Suppressor macrophage treated with lipopolysaccharide for 4 hours (primary cell): ENCODE results near the gene GIMAP6.
A peak's percentile ranks its signal among the peaks of the same experiment; 100 is the strongest.
"Not testable (repeated sequence)": the region's sequence is repeated elsewhere in the genome, so short reads cannot be mapped to it uniquely, and the experiment has no call there.

Experiments used
- DNase-seq: peaks from one replicate; pipeline ENCODE4 v3.0.0-alpha.2; 2020

The GIMAP6 gene

DNA sequence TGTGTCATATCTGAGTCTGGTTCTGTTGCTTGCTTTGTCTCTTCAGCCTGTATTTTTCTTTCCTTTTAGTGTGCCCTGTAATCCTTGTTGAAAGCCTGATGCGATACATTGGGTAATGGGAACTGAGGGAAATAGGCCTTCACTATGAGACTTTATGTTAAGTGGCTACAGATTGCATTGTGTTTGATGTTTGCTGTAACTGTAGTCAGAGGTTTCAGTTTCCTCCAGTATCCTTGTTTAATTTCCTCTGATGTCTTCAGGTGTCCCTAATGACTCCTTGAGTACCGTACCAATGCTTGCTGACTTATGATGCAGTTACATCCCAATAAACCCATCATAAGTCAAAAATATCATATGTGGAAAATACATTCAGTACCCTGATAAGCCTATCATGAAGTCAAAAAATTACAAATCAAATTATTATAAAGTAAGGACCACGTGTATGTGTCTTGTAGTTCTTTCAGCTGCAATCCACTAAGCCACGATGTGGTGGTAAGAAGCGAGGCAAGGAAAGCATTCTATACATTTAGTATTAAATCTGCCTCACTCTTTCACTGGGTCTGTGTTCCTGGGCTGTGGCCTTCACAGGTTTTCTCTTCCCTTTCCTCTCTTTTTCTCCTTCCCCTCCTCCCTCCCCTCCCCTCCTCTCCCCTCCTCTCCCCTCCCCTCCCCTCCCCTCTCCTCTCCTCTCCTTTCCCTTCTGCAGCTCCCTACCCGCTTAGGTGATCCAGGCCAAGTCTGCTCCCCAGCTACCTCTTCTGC, 13.3 kb upstream of the GIMAP6 start:
- DNase-seq: no peak

GRCh38 chr7:150642926-150643325, 10.7 kb upstream of the GIMAP6 start:
- no peak for DNase-seq

DNA sequence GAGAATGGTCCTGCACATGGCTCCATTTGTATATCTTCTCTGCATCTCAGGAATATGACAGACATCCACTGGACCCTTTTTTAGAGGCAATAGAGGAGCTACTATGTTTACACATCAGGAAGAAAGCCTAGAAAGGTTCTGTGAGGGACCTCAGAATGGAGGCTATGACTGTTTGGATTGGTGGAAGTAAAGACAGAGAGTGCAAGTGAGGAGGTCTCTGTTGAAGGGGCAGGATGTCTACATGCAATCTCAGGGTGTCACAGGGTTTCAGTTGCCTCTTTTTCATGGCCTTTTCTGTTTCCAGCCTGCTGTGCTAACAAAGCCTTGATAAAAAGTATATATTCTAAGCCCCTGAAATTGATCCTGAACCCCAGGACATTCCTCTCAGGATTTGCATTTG, 9.7 kb upstream of the GIMAP6 start:
- no peak for DNase-seq

DNA sequence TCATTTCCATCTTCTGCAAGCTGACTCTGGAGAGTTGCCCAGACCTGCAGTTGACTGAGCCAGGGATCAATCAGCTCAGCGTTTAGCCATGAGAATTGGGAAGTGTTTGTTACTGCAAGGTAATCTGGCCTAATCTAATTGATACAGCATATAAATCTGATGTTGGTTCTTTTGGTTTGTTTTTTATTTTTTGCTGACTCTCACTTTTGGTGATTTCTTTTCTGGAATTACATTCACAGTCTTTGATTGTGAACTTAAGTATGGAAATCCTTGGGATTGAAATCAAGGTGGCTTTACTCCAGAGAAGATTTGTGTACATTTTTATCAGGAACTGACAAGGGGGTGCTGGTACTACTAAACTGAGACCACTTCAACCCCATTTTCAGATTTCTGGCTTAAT, 1.7 kb upstream of the GIMAP6 start:
- DNase-seq: no peak

- DNase-seq: no peak
These were observed 930 bp downstream of the GIMAP6 start for GRCh38 chr7:150631084-150631826.

- DNase-seq: no peak
These were observed 2.8 kb downstream of the GIMAP6 start for GRCh38 chr7:150629347-150629746.

GRCh38 chr7:150627959-150628358, 4.2 kb downstream of the GIMAP6 start:
- DNase-seq: no peak

GRCh38 chr7:150626696-150627095, 5.5 kb downstream of the GIMAP6 start:
- DNase-seq: no peak

- no peak for DNase-seq
These were observed 10.8 kb downstream of the GIMAP6 start for GRCh38 chr7:150621376-150621775.

DNA sequence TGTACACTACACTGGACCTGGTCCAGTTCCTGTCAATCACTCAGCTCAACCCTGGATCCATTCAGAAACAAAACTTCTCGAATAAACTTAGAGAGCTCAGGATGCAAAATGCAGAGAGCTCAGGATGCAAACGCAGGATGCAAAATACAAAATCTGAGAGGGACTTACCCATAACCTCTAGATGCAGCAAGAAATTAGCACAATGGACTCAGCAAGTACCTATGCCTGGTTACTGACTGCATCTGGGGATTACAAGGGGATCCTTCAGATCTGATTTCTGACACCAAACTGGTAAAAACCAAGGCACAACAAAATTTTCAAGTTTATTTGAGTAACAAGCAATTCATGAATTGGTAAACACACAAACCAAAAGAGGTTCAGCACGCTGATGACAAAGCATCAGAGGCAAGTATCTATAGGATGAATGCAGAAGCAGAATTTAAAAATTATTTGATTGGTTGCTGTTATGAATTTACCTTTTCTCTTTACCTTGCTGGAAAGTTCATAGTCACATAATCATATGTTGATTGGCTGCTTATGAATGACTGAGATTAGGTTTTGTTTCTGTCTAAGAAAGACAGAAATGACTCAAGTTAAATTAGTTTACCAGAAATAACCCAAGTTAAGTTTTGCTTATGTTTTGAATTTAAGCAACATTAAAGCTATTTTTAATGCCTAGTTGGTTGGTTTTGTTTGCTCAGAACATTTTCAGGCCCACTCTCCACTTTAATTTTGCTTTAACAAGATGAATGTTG, 11.4 kb downstream of the GIMAP6 start:
- no peak for DNase-seq

DNA sequence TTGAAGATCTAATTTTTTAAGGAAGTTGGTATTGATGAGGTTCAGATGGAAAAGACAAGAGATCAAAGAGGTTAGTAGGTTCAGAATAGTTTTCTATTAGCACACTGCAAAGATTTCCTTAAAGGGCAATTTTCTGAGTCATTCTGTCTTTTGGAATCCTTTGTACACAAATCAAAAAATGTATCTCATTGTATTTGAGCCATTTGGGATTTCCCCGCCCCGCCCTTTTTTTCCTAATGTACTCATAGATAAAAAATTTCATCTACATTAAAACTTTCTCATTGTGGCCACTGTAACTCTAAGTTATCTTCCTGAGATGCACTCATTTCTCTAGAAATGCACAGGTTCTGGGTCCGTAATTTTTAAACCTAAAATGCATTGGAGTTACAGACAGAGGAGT, 12.1 kb downstream of the GIMAP6 start:
- DNase-seq: peak; percentile 55

DNA sequence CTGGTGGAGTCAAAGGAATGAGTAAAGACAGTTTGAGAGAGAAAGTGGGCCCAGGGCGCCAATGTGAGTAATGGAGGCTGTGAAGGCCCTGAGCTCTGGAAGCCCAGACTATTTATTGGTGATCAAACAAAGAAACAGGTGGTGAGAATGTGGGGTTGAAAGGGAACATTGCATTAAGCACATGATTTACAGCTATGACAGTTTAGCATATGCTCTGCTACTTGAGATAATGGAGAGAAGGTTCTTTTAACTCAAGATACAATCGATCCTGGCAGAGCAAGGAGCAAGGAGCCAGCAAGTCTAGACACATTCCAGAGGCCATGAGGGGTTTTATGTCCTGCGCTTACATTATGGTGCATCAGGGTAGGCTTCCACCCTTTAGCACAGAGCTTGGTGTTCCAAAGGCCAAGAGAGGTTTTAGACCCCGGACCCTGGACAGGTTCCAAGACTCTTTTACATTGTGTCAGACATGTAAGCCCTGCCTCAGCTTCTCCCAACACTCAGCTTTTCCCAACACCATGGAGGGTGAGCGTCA, 16.9 kb downstream of the GIMAP6 start:
- DNase-seq: not testable (repeated sequence)

GRCh38 chr7:150614426-150614825, 17.8 kb downstream of the GIMAP6 start:
- DNase-seq: not testable (repeated sequence)

GRCh38 chr7:150613880-150614279, 18.3 kb downstream of the GIMAP6 start:
- DNase-seq: no peak

- DNase-seq: no peak
These were observed 19.3 kb downstream of the GIMAP6 start for GRCh38 chr7:150612925-150613324.

DNA sequence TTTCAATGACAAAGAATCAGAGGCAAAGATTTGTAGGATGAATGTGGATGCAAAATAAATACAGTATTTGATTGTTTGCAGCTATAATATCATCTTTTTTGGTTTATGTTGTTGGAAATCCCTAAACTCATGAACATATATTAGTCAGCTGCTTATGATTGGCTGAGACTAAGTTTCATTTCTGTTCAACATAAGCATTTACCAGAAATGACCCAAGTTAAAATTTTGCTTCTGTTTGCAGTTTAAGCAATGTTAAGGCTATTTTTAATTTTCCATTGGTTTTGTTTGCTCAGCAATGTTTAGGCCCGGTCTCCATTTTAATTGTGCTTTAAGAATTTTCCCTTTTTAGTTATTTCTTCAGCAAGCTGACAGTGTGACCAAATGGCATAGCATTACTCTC, 22.0 kb downstream of the GIMAP6 start:
- peak; percentile 87 for DNase-seq

DNA sequence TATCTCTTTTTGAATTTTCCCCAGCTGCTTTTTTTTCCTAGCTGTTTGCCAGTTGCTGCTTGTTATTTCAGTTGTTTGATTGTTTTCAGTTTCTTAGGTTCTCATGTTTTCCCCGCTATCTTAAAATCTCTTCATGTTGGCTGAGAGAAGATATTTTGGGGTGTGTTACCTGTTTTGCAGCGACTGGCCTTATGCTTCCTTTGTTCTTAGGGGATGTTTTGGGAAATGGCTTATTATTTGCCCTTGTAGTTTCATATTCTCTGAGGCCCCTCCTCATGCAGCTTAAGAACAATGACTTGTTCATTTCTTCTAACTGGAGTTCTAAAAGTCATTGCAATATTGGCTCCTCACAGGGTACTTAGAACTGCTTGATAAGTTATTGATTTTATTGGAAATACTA, 28.6 kb downstream of the GIMAP6 start:
- not testable (repeated sequence) for DNase-seq

DNA sequence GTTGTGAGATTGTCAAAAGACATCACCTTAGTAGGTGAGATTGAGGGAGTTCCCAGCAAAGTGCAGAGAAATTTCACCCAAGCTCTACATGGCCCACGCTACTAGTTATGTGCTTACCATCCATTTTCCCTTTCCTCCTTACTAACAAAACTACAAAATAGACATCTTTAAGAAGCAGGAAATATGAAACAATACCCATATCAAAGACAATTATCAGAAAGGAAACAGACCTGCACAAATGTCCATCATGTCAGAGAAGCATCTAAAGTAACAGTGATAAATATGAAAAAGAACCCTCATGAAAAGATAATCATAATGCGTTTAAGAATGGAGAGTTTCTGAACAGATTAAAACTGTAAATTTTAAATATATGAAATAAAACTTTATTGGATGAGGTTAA, 36.8 kb downstream of the GIMAP6 start:
- DNase-seq: no peak

GRCh38 chr7:150594805-150595204, 37.4 kb downstream of the GIMAP6 start:
- no peak for DNase-seq

DNA sequence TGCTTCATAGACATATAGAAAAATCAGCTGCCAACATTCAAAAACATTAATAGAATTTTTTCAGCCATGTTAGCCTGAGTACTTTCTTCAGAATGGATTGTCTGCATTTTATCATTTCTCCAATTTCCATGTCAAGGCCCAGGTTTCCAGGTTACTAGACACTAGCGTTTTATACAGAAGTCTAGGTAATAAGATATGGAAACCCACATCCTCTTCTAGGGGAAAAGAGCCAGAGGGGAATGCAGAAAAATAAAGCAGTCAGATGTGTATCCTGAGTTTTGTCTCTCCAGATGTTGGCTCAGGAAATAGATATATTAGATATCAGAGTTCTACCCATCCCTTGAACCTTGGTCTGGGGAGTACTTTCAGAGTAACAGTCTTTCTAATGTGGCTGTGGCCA, 44.6 kb downstream of the GIMAP6 start:
- no peak for DNase-seq

DNA sequence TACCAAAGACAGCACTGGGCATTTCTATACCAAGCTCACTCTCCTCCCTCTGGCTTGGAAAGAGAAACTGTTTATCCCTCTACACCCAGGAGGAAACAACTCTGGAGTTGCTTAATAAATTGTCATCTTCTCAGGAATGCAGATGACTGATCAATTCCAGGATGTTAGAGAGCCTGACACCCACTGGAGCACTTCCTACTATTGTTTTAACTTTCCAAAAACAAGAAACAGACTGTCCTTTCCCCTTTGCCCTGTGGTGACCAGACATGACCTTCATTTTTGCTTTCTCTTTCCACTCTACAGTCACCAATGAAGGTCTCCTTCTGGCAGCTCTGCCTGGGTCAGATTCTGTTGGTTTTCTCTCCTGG, 45.4 kb downstream of the GIMAP6 start:
- peak; percentile 95 for DNase-seq

- peak; percentile 49 for DNase-seq
These were observed 46.0 kb downstream of the GIMAP6 start for GRCh38 chr7:150586068-150586784.

- no peak for DNase-seq
These were observed 47.0 kb downstream of the GIMAP6 start for GRCh38 chr7:150585199-150585598.
